Glutamatergic neuron (in vitro differentiated cells): ENCODE measurements around the gene MLXIP. TPM values are rescaled to one million over a fixed set of nuclear protein-coding genes. Genes with fewer than 3 reads are reported as not detected.

Source experiments
- DNase-seq: peaks from one replicate; pipeline ENCODE4 v3.0.0; 2022
- H3K27ac Mint-ChIP-seq: one replicate; pipeline ENCODE4 v1.8.0; 2020; ENCODE audit warnings: mild to moderate bottlenecking, mixed read lengths, inconsistent platforms; ENCODE audit not compliant: unreplicated experiment
- H3K27me3 Mint-ChIP-seq: one replicate; pipeline ENCODE4 v1.8.0; 2020; ENCODE audit warnings: mild to moderate bottlenecking, moderate library complexity, mixed read lengths, inconsistent platforms; ENCODE audit not compliant: unreplicated experiment
- H3K36me3 Mint-ChIP-seq: one replicate; pipeline ENCODE4 v1.8.0; 2020; ENCODE audit warnings: mild to moderate bottlenecking, mixed read lengths, inconsistent platforms; ENCODE audit not compliant: unreplicated experiment
- H3K4me1 Mint-ChIP-seq: one replicate; pipeline ENCODE4 v1.8.0; 2020; ENCODE audit warnings: mild to moderate bottlenecking, low read depth, mixed read lengths, inconsistent platforms; ENCODE audit not compliant: unreplicated experiment
- H3K4me3 Mint-ChIP-seq: one replicate; pipeline ENCODE4 v1.8.0; 2020; ENCODE audit warnings: mild to moderate bottlenecking, mixed read lengths, inconsistent platforms; ENCODE audit not compliant: unreplicated experiment
- H3K9me3 Mint-ChIP-seq: one replicate; pipeline ENCODE4 v1.8.0; 2020; ENCODE audit warnings: mild to moderate bottlenecking, moderate library complexity, mixed read lengths, inconsistent platforms; ENCODE audit not compliant: unreplicated experiment
- CTCF ChIP-seq: fragments of 200-600 bp; sonication (generic); IDR thresholded peaks from one replicate; pipeline ENCODE4 v1.5.0; 2021; ENCODE audit not compliant: partially characterized antibody, unreplicated experiment
- total RNA-seq: library from RNA; stranded (reverse); fragmentation: NEBNext Ultra II Directional; extraction: Animal tissue kit (Norgen Biotek cat#: 25700); gene quantifications from one replicate; pipeline ENCODE4 v1.2.1, GENCODE V29; 2021; ENCODE audit not compliant: unreplicated experiment

Gene MLXIP
- total RNA-seq, 1 donor from 2014 or later, result 120 TPM

GRCh38 chr12:122133192-122133950 lies 54.8 kb downstream of the MLXIP start:
- TF ChIP-seq CTCF, result no peak
- peak overlapping the region; percentile 79 for H3K27ac Mint-ChIP-seq
- H3K4me3 Mint-ChIP-seq, result no peak overlapping the region
- peaks cover 8% of the 10 kb centered on the region for H3K27me3 Mint-ChIP-seq
- H3K9me3 Mint-ChIP-seq, result peaks cover 7% of the 10 kb centered on the region
- H3K36me3 Mint-ChIP-seq, result no peaks in the 10 kb centered on the region
- H3K4me1 Mint-ChIP-seq, result no peaks in the 10 kb centered on the region
- no peak for DNase-seq

GRCh38 chr12:122135437-122136031 lies 57.0 kb downstream of the MLXIP start:
- no peaks in the 10 kb centered on the region for H3K4me1 Mint-ChIP-seq
- H3K27me3 Mint-ChIP-seq, result peaks cover 8% of the 10 kb centered on the region
- peaks cover 12% of the 10 kb centered on the region for H3K9me3 Mint-ChIP-seq
- no peak for TF ChIP-seq CTCF
- H3K27ac Mint-ChIP-seq, result no peak overlapping the region
- no peak overlapping the region for H3K4me3 Mint-ChIP-seq
- DNase-seq, result no peak
- no peaks in the 10 kb centered on the region for H3K36me3 Mint-ChIP-seq

GRCh38 chr12:122137229-122137628 lies 58.7 kb downstream of the MLXIP start:
- Mint-ChIP-seq H3K36me3 (no peaks in the 10 kb centered on the region), H3K27ac (no peak overlapping the region), H3K4me3 (no peak overlapping the region), H3K4me1 (no peaks in the 10 kb centered on the region), H3K27me3 (peaks cover 11% of the 10 kb centered on the region), H3K9me3 (peaks cover 6% of the 10 kb centered on the region)
- TF ChIP-seq CTCF, result no peak
- DNase-seq, result peak; percentile 53

- Mint-ChIP-seq H3K27me3 (peaks cover 11% of the 10 kb centered on the region), H3K9me3 (peaks cover 8% of the 10 kb centered on the region), H3K36me3 (no peaks in the 10 kb centered on the region), H3K27ac (no peak overlapping the region), H3K4me3 (no peak overlapping the region), H3K4me1 (no peaks in the 10 kb centered on the region)
- no peak for DNase-seq
- no peak for TF ChIP-seq CTCF
Observed at GRCh38 chr12:122137681-122138080, 59.1 kb downstream of the MLXIP start.

- no peaks in the 10 kb centered on the region for H3K4me1 Mint-ChIP-seq
- peaks cover 8% of the 10 kb centered on the region for H3K9me3 Mint-ChIP-seq
- H3K27ac Mint-ChIP-seq, result no peak overlapping the region
- H3K36me3 Mint-ChIP-seq, result no peaks in the 10 kb centered on the region
- TF ChIP-seq CTCF, result no peak
- peaks cover 11% of the 10 kb centered on the region for H3K27me3 Mint-ChIP-seq
- H3K4me3 Mint-ChIP-seq, result no peak overlapping the region
- no peak for DNase-seq
Observed at GRCh38 chr12:122138181-122138580, 59.6 kb downstream of the MLXIP start.
